ENCODE measurements around the gene SLC11A2.
A peak's percentile ranks its signal among the peaks of the same experiment; 100 is the strongest.

The SLC11A2 gene

GRCh38 chr12:51025836-51026638 is at the start of gene SLC11A2:
TSS of gene SLC11A2 (minus strand) at chr12:51026384. CDS start at chr12:51010728, 15,656 bp downstream.
- peak; percentile 51 for DNase-seq (ENCODE audit: low read depth)

- no peak for DNase-seq (ENCODE audit: low read depth)
These were observed 49.2 kb upstream of the SLC11A2 start for GRCh38 chr12:51075390-51075789.

GRCh38 chr12:51071663-51072062 is 45.5 kb upstream of the SLC11A2 start:
- DNase-seq (ENCODE audit: low read depth) = no peak

- DNase-seq (ENCODE audit: low read depth) = no peak
These were observed 43.8 kb upstream of the SLC11A2 start for GRCh38 chr12:51070004-51070403.

GRCh38 chr12:51067771-51068170 is 41.6 kb upstream of the SLC11A2 start:
- DNase-seq (ENCODE audit: low read depth) = no peak

GRCh38 chr12:51067229-51067628 is 41.0 kb upstream of the SLC11A2 start:
- DNase-seq (ENCODE audit: low read depth) = no peak

- DNase-seq (ENCODE audit: low read depth) = no peak
These were observed 39.3 kb upstream of the SLC11A2 start for GRCh38 chr12:51065530-51065929.

- no peak for DNase-seq (ENCODE audit: low read depth)
These were observed 36.6 kb upstream of the SLC11A2 start for GRCh38 chr12:51062631-51063397.

- no peak for DNase-seq (ENCODE audit: low read depth)
These were observed 32.9 kb upstream of the SLC11A2 start for GRCh38 chr12:51059086-51059485.

GRCh38 chr12:51056242-51056641 is 30.1 kb upstream of the SLC11A2 start:
- peak; percentile 14 for DNase-seq (ENCODE audit: low read depth)

GRCh38 chr12:51055060-51055459 is 28.9 kb upstream of the SLC11A2 start:
- no peak for DNase-seq (ENCODE audit: low read depth)

GRCh38 chr12:51051787-51052186 is 25.6 kb upstream of the SLC11A2 start:
- no peak for DNase-seq (ENCODE audit: low read depth)

GRCh38 chr12:51049525-51049924 is 23.3 kb upstream of the SLC11A2 start:
- DNase-seq (ENCODE audit: low read depth) = no peak

GRCh38 chr12:51048661-51049251 is 22.6 kb upstream of the SLC11A2 start:
- DNase-seq (ENCODE audit: low read depth) = no peak

- peak; percentile 96 for DNase-seq (ENCODE audit: low read depth)
These were observed 21.7 kb upstream of the SLC11A2 start, which contains the start of gene LETMD1 for GRCh38 chr12:51047655-51048540. TSS of gene LETMD1 (plus strand) at chr12:51048327. CDS start at chr12:51048357, 30 bp downstream.

- no peak for DNase-seq (ENCODE audit: low read depth)
These were observed 10.1 kb upstream of the SLC11A2 start for GRCh38 chr12:51036279-51036678.

- no peak for DNase-seq (ENCODE audit: low read depth)
These were observed 7.4 kb upstream of the SLC11A2 start for GRCh38 chr12:51033457-51034089.

GRCh38 chr12:51033048-51033447 is 6.9 kb upstream of the SLC11A2 start:
- DNase-seq (ENCODE audit: low read depth) = no peak

GRCh38 chr12:51028813-51029150 is 2.6 kb upstream of the SLC11A2 start:
- no peak for DNase-seq (ENCODE audit: low read depth)

- no peak for DNase-seq (ENCODE audit: low read depth)
These were observed 2.1 kb upstream of the SLC11A2 start for GRCh38 chr12:51028126-51028812.

GRCh38 chr12:51027342-51027835 is 1.2 kb upstream of the SLC11A2 start:
- DNase-seq (ENCODE audit: low read depth) = no peak
